ENCODE measurements around the gene UBA3.

GRCh38 chr3:69088063-69088462 is 7.9 kb upstream of the UBA3 start:
- TF ChIP-seq EZH2 (IDR thresholded peaks at IDR 0.05; ENCODE audit: borderline replicate concordance, low read length) (no peak), CTCF (conservative IDR thresholded peaks at IDR 0.05 in 1 of 2, IDR thresholded peaks at IDR 0.05 in 1 of 2; ENCODE audit: extremely low read depth in 1 of 2, insufficient read depth in 1 of 2, low read depth in 1 of 2, low read length in 2 of 2) (no peak)

Data from mammary epithelial cell (primary cell).